Effector memory CD8-positive, alpha-beta T cell (primary cell): ENCODE measurements around the gene IFIT5.

Experiments used
- ATAC-seq: fragments of 150-1000 bp; cut with Tn5 transposase; replicated peaks from 2 replicates; pipeline ENCODE4 v1.10.0; 2021; ENCODE audit warnings: mild to moderate bottlenecking, moderate library complexity
- DNase-seq, 3 experiments: peaks; one replicate each; pipeline ENCODE4 v3.0.0; 2021
- H3K27ac Mint-ChIP-seq, 2 donors: one replicate each; pipeline ENCODE4 v1.8.0; 2022; ENCODE audit warnings: mild to moderate bottlenecking in 2 of 2, mixed read lengths in 2 of 2, moderate library complexity in 2 of 2
- H3K27me3 Mint-ChIP-seq, 2 donors: one replicate each; pipeline ENCODE4 v1.8.0; 2022; ENCODE audit warnings: mixed read lengths in 2 of 2
- H3K36me3 Mint-ChIP-seq: one replicate; pipeline ENCODE4 v1.8.0; 2022; ENCODE audit warnings: mild to moderate bottlenecking, moderate library complexity, mixed read lengths; ENCODE audit not compliant: insufficient read depth
- H3K4me1 Mint-ChIP-seq, 2 donors: one replicate each; pipeline ENCODE4 v1.8.0; 2022; ENCODE audit warnings: low read depth in 2 of 2, mixed read lengths in 2 of 2
- H3K4me3 Mint-ChIP-seq, 2 donors: one replicate each; pipeline ENCODE4 v1.8.0; 2022; ENCODE audit warnings: mild to moderate bottlenecking in 2 of 2, mixed read lengths in 2 of 2, moderate library complexity in 2 of 2
- H3K9me3 Mint-ChIP-seq, 2 donors: one replicate each; pipeline ENCODE4 v1.8.0; 2022; ENCODE audit warnings: mixed read lengths in 2 of 2
- total RNA-seq, 9 experiments: gene quantifications; one replicate each; lab custom pipeline; 2026; lab: John Stamatoyannopoulos, UW

IFIT5 gene
- total RNA-seq: 33.0 to 51.9 (median 46.6) reads per million in 9 experiments

DNA sequence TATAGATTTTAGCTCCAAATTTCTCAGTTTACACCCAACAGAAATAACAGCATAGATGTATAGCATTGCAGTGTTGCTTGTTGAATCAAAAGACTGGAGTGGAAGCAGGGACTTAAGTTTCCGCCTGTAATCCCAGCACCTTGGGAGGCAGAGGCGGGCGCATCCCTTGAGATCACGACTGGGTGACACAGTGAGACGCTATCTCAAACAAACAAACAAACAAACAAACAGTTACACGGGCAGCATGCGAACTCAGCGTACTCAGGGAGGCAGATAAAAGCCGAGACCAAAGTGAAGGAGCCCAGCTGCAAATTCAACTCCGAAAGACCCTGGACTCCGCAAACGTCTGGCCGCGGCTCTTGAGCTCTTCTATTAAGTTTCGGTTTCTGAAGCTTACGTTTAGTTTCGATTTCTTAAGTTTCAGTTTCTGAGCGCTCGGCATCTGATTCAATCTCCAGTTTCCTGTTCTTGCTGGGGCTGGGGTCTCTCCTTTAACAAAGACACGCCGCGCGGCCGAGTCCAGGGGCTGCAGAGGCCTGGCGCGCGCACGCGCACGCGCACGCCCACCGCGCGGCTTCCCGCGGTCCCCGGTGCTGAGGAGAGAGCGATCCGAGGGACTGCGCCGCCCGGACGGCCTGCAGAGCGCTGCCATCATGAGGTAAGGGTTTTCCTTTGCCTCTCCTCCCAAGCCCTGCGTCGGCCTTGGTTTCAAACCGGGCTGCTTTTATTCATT is at the start of gene IFIT5:
TSS of gene IFIT5 (plus strand) at position 423 of the 733 bp plus-strand sequence. CDS start at position 654, 231 bp downstream.
- Mint-ChIP-seq H3K27me3 (no peaks in the 10 kb centered on the region), H3K36me3 (peaks cover 32% of the 10 kb centered on the region), H3K27ac (peak within 1 kb of the TSS; percentile 98 to 100), H3K4me1 (peaks cover 31 to 44% of the 10 kb centered on the region in 2 donors), H3K9me3 (no peaks in the 10 kb centered on the region), H3K4me3 (peak within 1 kb of the TSS; percentile 92 to 94)
- ATAC-seq (peak; percentile 81), DNase-seq (peak; percentile 51 to 68 (median 60))

- H3K4me1 Mint-ChIP-seq: peaks cover 12 to 22% of the 10 kb centered on the region in 2 donors
- peak; percentile 20 to 27 (median 24) for DNase-seq
- ATAC-seq: peak; percentile 95
- peaks cover 0 to 1% of the 10 kb centered on the region in 2 donors for H3K9me3 Mint-ChIP-seq
- peak overlapping the region; percentile 38 to 44 for H3K27ac Mint-ChIP-seq
- no peaks in the 10 kb centered on the region for H3K36me3 Mint-ChIP-seq
- H3K4me3 Mint-ChIP-seq: peak overlapping the region in 1 of 2 donors; percentile 21
- H3K27me3 Mint-ChIP-seq: peaks cover 9 to 12% of the 10 kb centered on the region in 2 donors
Observed at GRCh38 chr10:89367529-89367928, 46.8 kb upstream of the IFIT5 start.

GRCh38 chr10:89368129-89368528 is 46.2 kb upstream of the IFIT5 start:
- peaks cover 14 to 18% of the 10 kb centered on the region in 2 donors for H3K27me3 Mint-ChIP-seq
- no peak overlapping the region for H3K4me3 Mint-ChIP-seq
- peaks cover 0 to 1% of the 10 kb centered on the region in 2 donors for H3K9me3 Mint-ChIP-seq
- H3K4me1 Mint-ChIP-seq: peaks cover 12 to 22% of the 10 kb centered on the region in 2 donors
- DNase-seq: no peak
- H3K27ac Mint-ChIP-seq: peak overlapping the region; percentile 38 to 44
- no peak for ATAC-seq
- H3K36me3 Mint-ChIP-seq: no peaks in the 10 kb centered on the region

DNA sequence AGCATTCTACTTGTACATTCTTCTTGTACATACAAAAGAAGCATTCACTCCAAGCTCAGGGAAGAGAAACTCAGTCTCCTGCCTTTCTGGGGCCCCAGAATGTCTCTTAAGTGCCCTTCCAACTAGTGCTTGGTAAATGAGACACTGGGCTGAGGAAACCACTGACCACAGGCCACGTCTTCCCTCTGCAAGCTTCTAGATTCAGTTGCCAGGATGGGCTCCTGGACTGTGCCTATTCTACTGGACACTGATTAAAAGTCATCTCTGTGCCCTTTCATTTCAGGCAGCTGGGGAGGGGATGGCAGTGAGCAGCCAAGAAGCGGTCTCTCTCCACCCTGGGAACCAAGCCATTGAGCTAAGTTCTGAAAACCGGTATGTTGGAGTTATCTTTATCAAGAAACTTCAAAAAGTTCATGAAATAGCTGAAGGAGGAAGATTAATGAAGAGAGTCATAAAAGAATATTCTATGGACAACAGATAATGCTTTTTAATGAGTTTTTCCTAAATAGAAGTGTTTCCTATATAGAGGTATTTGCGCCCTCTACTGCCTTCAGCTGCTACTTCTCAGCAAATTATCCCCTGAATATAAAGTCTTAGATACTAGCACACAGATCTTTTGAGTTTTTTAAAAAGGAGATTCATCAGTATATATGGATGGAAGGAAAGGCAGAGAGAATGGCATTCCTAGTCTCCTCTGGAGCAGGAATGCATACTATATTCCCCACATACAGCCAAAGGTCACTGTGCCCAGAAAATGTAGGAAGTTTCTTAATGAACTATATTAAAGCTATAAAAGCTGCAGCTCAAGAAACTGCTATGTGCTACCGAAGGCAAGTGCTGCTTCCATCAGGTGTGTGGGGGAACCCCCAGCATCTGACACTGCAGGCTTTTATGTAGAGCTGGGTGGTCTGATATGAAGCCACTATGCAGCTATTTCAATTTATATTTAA is 44.9 kb upstream of the IFIT5 start:
- DNase-seq: no peak
- peaks cover 12 to 22% of the 10 kb centered on the region in 2 donors for H3K4me1 Mint-ChIP-seq
- no peaks in the 10 kb centered on the region for H3K36me3 Mint-ChIP-seq
- no peak for ATAC-seq
- peaks cover 19% of the 10 kb centered on the region in 2 donors for H3K27me3 Mint-ChIP-seq
- peak overlapping the region in 1 of 2 donors; percentile 51 for H3K27ac Mint-ChIP-seq
- peaks cover 0 to 1% of the 10 kb centered on the region in 2 donors for H3K9me3 Mint-ChIP-seq
- no peak overlapping the region for H3K4me3 Mint-ChIP-seq

DNA sequence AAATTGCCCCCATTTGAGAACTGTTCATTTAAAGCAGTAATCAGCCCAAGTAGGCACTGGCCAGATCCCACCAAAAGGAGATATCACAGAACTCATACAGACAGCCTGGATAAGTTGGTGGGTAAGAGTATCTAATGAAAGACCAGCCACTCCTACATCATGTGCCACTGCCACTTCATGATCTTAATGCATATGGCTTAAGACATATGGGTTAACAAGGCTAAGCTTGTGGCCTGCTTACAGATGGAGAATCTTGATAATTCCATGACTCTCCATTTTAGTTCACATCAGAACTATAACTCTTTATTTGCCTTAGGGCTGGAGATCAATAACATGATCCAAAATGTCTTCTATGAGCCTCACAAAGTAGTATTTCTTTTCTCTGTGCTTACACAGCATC is 43.3 kb upstream of the IFIT5 start:
- no peak for ATAC-seq
- no peaks in the 10 kb centered on the region for H3K36me3 Mint-ChIP-seq

GRCh38 chr10:89371987-89372386 is 42.4 kb upstream of the IFIT5 start:
- no peak for ATAC-seq
- H3K4me1 Mint-ChIP-seq: peaks cover 12 to 22% of the 10 kb centered on the region in 2 donors
- H3K27me3 Mint-ChIP-seq: peaks cover 19 to 20% of the 10 kb centered on the region in 2 donors
- H3K27ac Mint-ChIP-seq: no peak overlapping the region
- H3K4me3 Mint-ChIP-seq: no peak overlapping the region
- no peak for DNase-seq
- no peaks in the 10 kb centered on the region for H3K9me3 Mint-ChIP-seq
- H3K36me3 Mint-ChIP-seq: no peaks in the 10 kb centered on the region

More for the DNA sequence above, 43.3 kb upstream of the IFIT5 start:
- H3K27ac Mint-ChIP-seq: peak overlapping the region in 1 of 2 donors; percentile 62
- H3K4me1 Mint-ChIP-seq: peaks cover 12 to 22% of the 10 kb centered on the region in 2 donors
- DNase-seq: no peak
- no peaks in the 10 kb centered on the region for H3K9me3 Mint-ChIP-seq
- H3K4me3 Mint-ChIP-seq: no peak overlapping the region
- H3K27me3 Mint-ChIP-seq: peaks cover 19 to 20% of the 10 kb centered on the region in 2 donors

- Mint-ChIP-seq H3K4me3 (no peak overlapping the region), H3K36me3 (no peaks in the 10 kb centered on the region), H3K27ac (no peak overlapping the region), H3K27me3 (peaks cover 19 to 20% of the 10 kb centered on the region in 2 donors), H3K9me3 (no peaks in the 10 kb centered on the region), H3K4me1 (peaks cover 2 to 6% of the 10 kb centered on the region in 2 donors)
- no peak for DNase-seq
- no peak for ATAC-seq
Observed at GRCh38 chr10:89373916-89374711, 40.3 kb upstream of the IFIT5 start.

DNA sequence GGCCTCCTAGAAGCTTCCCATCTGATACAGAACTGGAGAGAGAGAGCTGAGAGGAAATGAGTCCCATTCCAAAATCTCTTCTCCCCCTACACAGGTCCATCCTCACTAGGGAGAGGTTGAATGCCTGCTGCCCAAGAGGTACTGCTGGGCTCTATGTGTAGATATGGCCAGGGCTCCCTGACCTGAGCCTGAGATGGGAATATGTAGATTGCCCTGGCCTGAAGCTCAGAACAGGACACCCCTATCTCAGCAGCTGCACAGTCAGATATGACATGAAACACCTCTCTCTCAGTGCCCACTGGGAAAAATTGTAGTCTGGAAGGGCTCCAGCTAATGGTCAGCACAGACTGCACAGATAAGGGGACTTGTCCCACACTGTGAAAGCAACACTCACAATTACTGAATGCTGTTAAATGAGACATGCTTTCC is 39.6 kb upstream of the IFIT5 start:
- DNase-seq (no peak), ATAC-seq (no peak)
- no peaks in the 10 kb centered on the region for H3K4me1 Mint-ChIP-seq
- no peaks in the 10 kb centered on the region for H3K9me3 Mint-ChIP-seq
- H3K4me3 Mint-ChIP-seq: no peak overlapping the region
- H3K36me3 Mint-ChIP-seq: no peaks in the 10 kb centered on the region
- no peak overlapping the region for H3K27ac Mint-ChIP-seq
- peaks cover 19 to 20% of the 10 kb centered on the region in 2 donors for H3K27me3 Mint-ChIP-seq

DNA sequence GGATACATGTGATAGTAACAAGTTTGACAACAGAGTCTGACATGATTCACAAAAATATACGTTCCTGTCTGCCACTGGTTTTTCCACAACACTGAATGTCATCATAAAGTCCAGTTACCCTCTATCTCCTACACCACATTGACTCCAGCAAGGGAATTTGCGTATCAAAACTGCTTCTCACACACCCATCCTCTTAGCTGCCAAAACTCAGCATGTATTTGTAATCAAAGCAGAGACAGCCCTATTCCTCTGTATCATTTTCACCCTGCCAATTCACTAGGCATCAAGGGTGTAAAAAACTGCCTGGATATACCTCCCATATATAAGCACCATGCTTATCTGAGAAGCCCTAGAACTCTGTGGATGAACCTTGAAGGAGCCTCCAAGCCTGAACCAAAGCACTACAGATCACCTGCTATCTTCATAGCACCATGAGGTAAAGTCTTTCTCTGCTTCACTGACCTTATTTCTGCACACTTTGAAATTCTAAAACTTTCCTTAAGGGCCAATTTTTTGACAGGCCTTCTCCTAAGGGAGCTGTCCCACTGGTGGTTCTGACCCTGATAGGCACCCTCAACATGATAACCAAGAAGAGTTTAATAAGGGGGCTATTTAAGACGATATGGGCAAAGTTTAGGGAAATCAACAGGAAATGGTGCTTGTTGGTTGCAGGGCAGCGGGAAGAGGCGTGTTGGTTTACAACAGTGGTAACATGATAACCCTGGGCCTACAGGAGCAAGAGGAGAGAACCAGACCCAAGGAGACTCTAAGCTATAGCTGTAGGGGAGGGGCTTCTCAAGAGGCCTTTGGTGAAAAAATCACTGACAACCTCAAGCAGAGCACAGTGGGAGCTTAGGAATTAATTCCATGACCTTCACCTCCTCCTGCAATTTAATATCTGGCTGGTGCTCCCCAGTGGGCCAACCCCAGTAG is 36.4 kb upstream of the IFIT5 start, which contains the start of gene IFIT1B:
TSS of gene IFIT1B (plus strand) at position 352 of the 933 bp plus-strand sequence. CDS start at position 432, 80 bp downstream.
- DNase-seq (no peak), ATAC-seq (no peak)
- H3K4me1 Mint-ChIP-seq: no peaks in the 10 kb centered on the region
- H3K9me3 Mint-ChIP-seq: no peaks in the 10 kb centered on the region
- no peak within 1 kb of the TSS for H3K27ac Mint-ChIP-seq
- peaks cover 3 to 7% of the 10 kb centered on the region in 2 donors for H3K27me3 Mint-ChIP-seq
- no peaks in the 10 kb centered on the region for H3K36me3 Mint-ChIP-seq
- no peak within 1 kb of the TSS for H3K4me3 Mint-ChIP-seq

GRCh38 chr10:89379103-89379502 is 35.3 kb upstream of the IFIT5 start:
- H3K27me3 Mint-ChIP-seq: peaks cover 4 to 6% of the 10 kb centered on the region in 2 donors
- H3K4me1 Mint-ChIP-seq: no peaks in the 10 kb centered on the region
- no peak overlapping the region for H3K4me3 Mint-ChIP-seq
- no peaks in the 10 kb centered on the region for H3K9me3 Mint-ChIP-seq
- H3K36me3 Mint-ChIP-seq: no peaks in the 10 kb centered on the region
- DNase-seq (no peak), ATAC-seq (no peak)
- H3K27ac Mint-ChIP-seq: no peak overlapping the region

DNA sequence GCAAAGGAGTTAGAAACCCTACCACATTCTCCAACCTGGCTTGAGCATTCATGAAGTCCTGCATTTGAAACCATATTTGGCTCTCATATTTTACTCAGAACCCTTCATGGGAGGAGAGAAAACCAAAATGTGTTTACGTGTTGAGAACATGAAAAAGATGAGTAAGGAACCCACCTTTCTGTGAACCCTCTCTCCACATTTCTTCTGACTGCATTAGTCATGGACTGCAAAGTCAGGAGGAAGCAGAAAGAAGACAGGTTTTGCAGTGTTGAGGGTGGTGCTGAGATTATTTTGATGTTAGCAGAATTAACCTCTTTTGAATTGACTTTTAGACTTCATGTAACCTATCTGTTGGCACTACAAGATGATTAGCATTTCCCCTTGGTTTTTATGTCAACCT is 31.6 kb upstream of the IFIT5 start:
- Mint-ChIP-seq H3K36me3 (no peaks in the 10 kb centered on the region), H3K4me1 (no peaks in the 10 kb centered on the region), H3K27me3 (peaks cover 0 to 6% of the 10 kb centered on the region in 2 donors), H3K9me3 (no peaks in the 10 kb centered on the region), H3K4me3 (no peak overlapping the region), H3K27ac (no peak overlapping the region)
- ATAC-seq: no peak
- no peak for DNase-seq
